Neural progenitor cell (in vitro differentiated cells): Measurements from ENCODE around the gene PARP16. TPM values are rescaled to one million over a fixed set of nuclear protein-coding genes. Genes with fewer than 3 reads are reported as not detected.
"Not testable (repeated sequence)": the region's sequence is repeated elsewhere in the genome, so short reads cannot be mapped to it uniquely, and the experiment has no call there.

ENCODE experiments used
- DNase-seq: peaks from one replicate; pipeline ENCODE4 v3.0.0-alpha.2; 2016; ENCODE audit warnings: low spot score
- H2AFZ ChIP-seq: fragments of 200-600 bp; sonication (generic); replicated peaks from 2 replicates; pipeline ENCODE4 v1.6.1; 2016; ENCODE audit warnings: antibody characterized with exemption
- H3F3A ChIP-seq: fragments of 200-600 bp; sonication (generic); 2 replicates; pipeline ENCODE4 v1.6.1; 2016; ENCODE audit warnings: antibody characterized with exemption, low read depth
- H3K27ac ChIP-seq: fragments of 200-600 bp; sonication (generic); 2 replicates; pipeline ENCODE4 v1.5.1; 2016; ENCODE audit warnings: mild to moderate bottlenecking
- H3K27me3 ChIP-seq: fragments of 200-600 bp; sonication (generic); 2 replicates; pipeline ENCODE4 v1.6.1; 2016; ENCODE audit warnings: mild to moderate bottlenecking, moderate library complexity
- H3K36me3 ChIP-seq: fragments of 200-600 bp; sonication (generic); 2 replicates; pipeline ENCODE4 v1.5.1; 2016
- H3K4me1 ChIP-seq: fragments of 200-600 bp; sonication (generic); 2 replicates; pipeline ENCODE4 v1.6.1; 2016; ENCODE audit warnings: mixed run types
- H3K4me2 ChIP-seq: fragments of 200-600 bp; sonication (generic); 2 replicates; pipeline ENCODE4 v1.6.1; 2016
- H3K4me3 ChIP-seq: fragments of 200-600 bp; sonication (generic); 2 replicates; pipeline ENCODE4 v1.5.1; 2016
- H3K79me2 ChIP-seq: fragments of 200-600 bp; sonication (generic); 2 replicates; pipeline ENCODE4 v1.6.1; 2016; ENCODE audit warnings: low read depth
- H3K9ac ChIP-seq: fragments of 200-600 bp; sonication (generic); 2 replicates; pipeline ENCODE4 v1.6.1; 2016
- H3K9me3 ChIP-seq: fragments of 200-600 bp; sonication (generic); 2 replicates; pipeline ENCODE4 v1.5.1; 2016; ENCODE audit warnings: low read depth
- H4K20me1 ChIP-seq: fragments of 200-600 bp; sonication (generic); 2 replicates; pipeline ENCODE4 v1.6.1; 2016; ENCODE audit warnings: low read depth
- H3K27ac Mint-ChIP-seq: 3 replicates; pipeline ENCODE4 v1.8.0; 2021; ENCODE audit warnings: mixed read lengths
- H3K27me3 Mint-ChIP-seq: 2 replicates; pipeline ENCODE4 v1.8.0; 2022; ENCODE audit warnings: low read depth, mild to moderate bottlenecking, inconsistent platforms, moderate library complexity, mixed read lengths; ENCODE audit not compliant: insufficient read depth
- H3K36me3 Mint-ChIP-seq: 3 replicates; pipeline ENCODE4 v1.8.0; 2021; ENCODE audit warnings: mixed read lengths
- H3K4me1 Mint-ChIP-seq: 3 replicates; pipeline ENCODE4 v1.8.0; 2021; ENCODE audit warnings: mixed read lengths
- H3K4me3 Mint-ChIP-seq: 3 replicates; pipeline ENCODE4 v1.8.0; 2021; ENCODE audit warnings: mild to moderate bottlenecking, moderate library complexity, mixed read lengths
- H3K9me3 Mint-ChIP-seq: 3 replicates; pipeline ENCODE4 v1.8.0; 2020; ENCODE audit warnings: mixed read lengths
- EZH2 ChIP-seq: fragments of 200-600 bp; sonication (generic); IDR thresholded peaks from 2 replicates; pipeline ENCODE4 v1.6.1; 2017; ENCODE audit warnings: antibody characterized with exemption, mild to moderate bottlenecking, moderate library complexity
- EZH2phosphoT487 ChIP-seq: fragments of 200-600 bp; sonication (generic); IDR thresholded peaks from 2 replicates; pipeline ENCODE4 v1.6.1; 2017; ENCODE audit warnings: antibody characterized with exemption
- total RNA-seq: library from RNA; depleted of rRNA; stranded (reverse); fragments of >200 nt; gene quantifications from 2 replicates; pipeline ENCODE4 v1.2.3, GENCODE V29; 2015; ENCODE audit warnings: low replicate concordance
- TF ChIP-seq, protein P1 (sequence below): fragments of 200-600 bp; sonication (generic); IDR thresholded peaks from 2 replicates; pipeline ENCODE4 v1.5.1; 2017; ENCODE audit warnings: antibody characterized with exemption, mild to moderate bottlenecking

The PARP16 gene
- total RNA-seq, 1 donor from 2014 or later: 5.7 TPM

DNA sequence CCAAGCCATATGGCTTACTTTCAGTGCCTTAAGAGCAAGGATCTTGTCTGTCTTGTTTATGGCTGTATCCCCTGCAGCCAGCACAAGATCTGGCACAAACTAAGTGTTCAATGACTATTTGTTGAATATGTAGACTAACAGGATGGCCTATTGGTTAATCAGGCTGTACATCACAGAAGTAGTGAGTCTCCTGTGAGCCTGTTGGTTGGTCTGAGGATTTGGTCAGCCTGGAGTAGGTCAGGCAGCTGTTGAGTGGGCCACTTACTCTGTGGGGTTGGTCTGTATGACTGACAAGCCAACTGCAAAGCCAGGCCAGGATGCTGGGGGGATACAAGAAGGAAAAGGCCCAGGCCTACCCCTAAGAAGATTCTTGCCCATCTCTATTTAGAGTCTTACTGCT is 42.0 kb downstream of the PARP16 start:
- Histone ChIP-seq H3K79me2 (no peaks in the 10 kb centered on the region), H3F3A (no peaks in the 10 kb centered on the region), H2AFZ (no peak overlapping the region), H4K20me1 (no peaks in the 10 kb centered on the region), H3K4me1 (peaks cover 5% of the 10 kb centered on the region), H3K9me3 (no peaks in the 10 kb centered on the region), H3K36me3 (no peaks in the 10 kb centered on the region), H3K27ac (no peak overlapping the region), H3K4me2 (no peak overlapping the region), H3K27me3 (no peaks in the 10 kb centered on the region), H3K4me3 (no peak overlapping the region), H3K9ac (no peak overlapping the region)
- Mint-ChIP-seq H3K27ac (no peak overlapping the region), H3K36me3 (peaks cover 1% of the 10 kb centered on the region), H3K9me3 (no peaks in the 10 kb centered on the region), H3K4me3 (no peak overlapping the region), H3K27me3 (peaks cover 4% of the 10 kb centered on the region), H3K4me1 (peaks cover 24% of the 10 kb centered on the region)
- DNase-seq: no peak
- TF ChIP-seq EZH2 (no peak), EZH2phosphoT487 (no peak)
- TF ChIP-seq, protein P1, sequence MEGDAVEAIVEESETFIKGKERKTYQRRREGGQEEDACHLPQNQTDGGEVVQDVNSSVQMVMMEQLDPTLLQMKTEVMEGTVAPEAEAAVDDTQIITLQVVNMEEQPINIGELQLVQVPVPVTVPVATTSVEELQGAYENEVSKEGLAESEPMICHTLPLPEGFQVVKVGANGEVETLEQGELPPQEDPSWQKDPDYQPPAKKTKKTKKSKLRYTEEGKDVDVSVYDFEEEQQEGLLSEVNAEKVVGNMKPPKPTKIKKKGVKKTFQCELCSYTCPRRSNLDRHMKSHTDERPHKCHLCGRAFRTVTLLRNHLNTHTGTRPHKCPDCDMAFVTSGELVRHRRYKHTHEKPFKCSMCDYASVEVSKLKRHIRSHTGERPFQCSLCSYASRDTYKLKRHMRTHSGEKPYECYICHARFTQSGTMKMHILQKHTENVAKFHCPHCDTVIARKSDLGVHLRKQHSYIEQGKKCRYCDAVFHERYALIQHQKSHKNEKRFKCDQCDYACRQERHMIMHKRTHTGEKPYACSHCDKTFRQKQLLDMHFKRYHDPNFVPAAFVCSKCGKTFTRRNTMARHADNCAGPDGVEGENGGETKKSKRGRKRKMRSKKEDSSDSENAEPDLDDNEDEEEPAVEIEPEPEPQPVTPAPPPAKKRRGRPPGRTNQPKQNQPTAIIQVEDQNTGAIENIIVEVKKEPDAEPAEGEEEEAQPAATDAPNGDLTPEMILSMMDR: no peak

DNA sequence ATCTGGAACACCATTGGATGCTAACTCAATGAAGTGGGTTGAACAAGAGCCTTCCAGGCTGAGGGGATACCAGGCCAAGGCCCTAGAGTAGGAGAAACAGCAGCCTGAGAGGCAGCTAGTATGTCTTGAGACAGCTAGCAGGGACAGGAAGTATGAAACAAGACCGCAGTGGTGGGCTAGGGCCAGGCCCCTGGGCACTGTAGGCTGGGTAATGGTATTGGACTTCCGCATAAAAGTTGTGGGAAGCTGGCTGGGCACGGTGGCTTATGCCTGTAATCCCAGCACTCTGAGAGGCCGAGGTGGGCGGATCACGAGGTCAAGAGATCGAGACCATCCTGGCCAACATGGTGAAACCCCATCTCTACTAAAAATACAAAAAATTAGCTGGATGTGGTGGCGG is 50.2 kb downstream of the PARP16 start:
- H3K9ac ChIP-seq, H3F3A ChIP-seq, DNase-seq, H3K4me2 ChIP-seq, H3K4me3 Mint-ChIP-seq, H3K27ac Mint-ChIP-seq, H3K27me3 Mint-ChIP-seq, H3K9me3 Mint-ChIP-seq, H3K4me3 ChIP-seq, H3K36me3 ChIP-seq, H2AFZ ChIP-seq, H3K79me2 ChIP-seq, H3K4me1 Mint-ChIP-seq, H3K27me3 ChIP-seq, H4K20me1 ChIP-seq, H3K9me3 ChIP-seq, H3K36me3 Mint-ChIP-seq, H3K4me1 ChIP-seq, H3K27ac ChIP-seq: not testable (repeated sequence)

DNA sequence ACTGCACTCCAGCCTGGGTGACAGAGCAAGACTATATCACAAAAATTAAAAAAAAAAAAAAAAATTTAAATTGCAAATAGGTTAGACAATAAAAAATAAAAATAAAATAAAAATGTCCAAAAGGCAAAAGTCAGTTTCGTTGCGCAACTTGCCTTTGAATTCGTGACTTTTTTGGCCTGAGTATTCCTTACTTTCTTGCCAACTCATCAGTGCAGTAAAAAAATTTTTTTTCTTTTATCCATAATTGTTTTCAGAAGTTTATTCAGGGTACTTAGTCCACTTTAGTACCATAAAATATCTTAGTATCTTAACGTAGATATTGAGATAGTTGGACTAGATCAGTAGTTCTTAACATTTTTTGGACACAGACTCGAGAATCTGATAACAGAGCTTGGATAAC is 53.0 kb downstream of the PARP16 start:
- H4K20me1 ChIP-seq: no peaks in the 10 kb centered on the region
- H3K4me3 ChIP-seq: no peak overlapping the region
- no peak overlapping the region for H3K4me3 Mint-ChIP-seq
- H3K36me3 Mint-ChIP-seq: no peaks in the 10 kb centered on the region
- no peaks in the 10 kb centered on the region for H3K36me3 ChIP-seq
- H2AFZ ChIP-seq: no peak overlapping the region
- H3K4me1 Mint-ChIP-seq: no peaks in the 10 kb centered on the region
- H3K27me3 Mint-ChIP-seq: peaks cover 2% of the 10 kb centered on the region
- H3K27ac Mint-ChIP-seq: no peak overlapping the region
- no peaks in the 10 kb centered on the region for H3K4me1 ChIP-seq
- H3K79me2 ChIP-seq: no peaks in the 10 kb centered on the region
- no peak for DNase-seq
- TF ChIP-seq, protein P1: no peak
- TF ChIP-seq EZH2 (no peak), EZH2phosphoT487 (no peak)
- no peaks in the 10 kb centered on the region for H3F3A ChIP-seq
- no peak overlapping the region for H3K9ac ChIP-seq
- H3K4me2 ChIP-seq: no peak overlapping the region
- H3K9me3 ChIP-seq: no peaks in the 10 kb centered on the region
- H3K27ac ChIP-seq: no peak overlapping the region
- no peaks in the 10 kb centered on the region for H3K27me3 ChIP-seq
- H3K9me3 Mint-ChIP-seq: no peaks in the 10 kb centered on the region

DNA sequence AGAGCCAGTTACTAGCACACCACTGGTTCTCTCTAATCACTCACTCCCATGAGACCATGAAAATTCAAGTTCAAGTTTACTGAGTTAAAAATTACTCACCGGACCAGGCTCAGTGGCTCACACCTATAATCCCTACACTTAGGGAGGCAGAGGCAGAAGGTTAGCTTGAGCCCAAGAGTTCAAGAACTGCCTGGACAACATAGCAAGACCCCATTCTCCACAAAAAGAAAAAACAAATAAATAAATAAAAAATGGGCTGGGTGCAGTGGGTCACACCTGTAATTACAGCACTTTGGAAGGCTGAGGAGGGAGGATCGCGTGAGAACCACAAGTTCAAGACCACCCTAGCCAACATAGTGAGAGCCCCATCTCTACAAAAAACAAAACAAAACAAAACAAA is 54.2 kb downstream of the PARP16 start:
- H3K79me2 ChIP-seq: no peaks in the 10 kb centered on the region
- H3K9me3 ChIP-seq: no peaks in the 10 kb centered on the region
- no peaks in the 10 kb centered on the region for H3K36me3 ChIP-seq
- H3K27me3 ChIP-seq: no peaks in the 10 kb centered on the region
- no peak overlapping the region for H3K4me3 ChIP-seq
- H3K27ac ChIP-seq: no peak overlapping the region
- no peaks in the 10 kb centered on the region for H4K20me1 ChIP-seq
- no peak overlapping the region for H3K9ac ChIP-seq
- TF ChIP-seq EZH2phosphoT487: no peak
- H2AFZ ChIP-seq: no peak overlapping the region
- H3K4me1 ChIP-seq: no peaks in the 10 kb centered on the region
- no peaks in the 10 kb centered on the region for H3K36me3 Mint-ChIP-seq
- no peak overlapping the region for H3K27ac Mint-ChIP-seq
- DNase-seq: no peak
- H3K4me2 ChIP-seq: no peak overlapping the region
- no peaks in the 10 kb centered on the region for H3K4me1 Mint-ChIP-seq
- H3K9me3 Mint-ChIP-seq: no peaks in the 10 kb centered on the region
- no peaks in the 10 kb centered on the region for H3F3A ChIP-seq
- H3K4me3 Mint-ChIP-seq: no peak overlapping the region
- peaks cover 2% of the 10 kb centered on the region for H3K27me3 Mint-ChIP-seq
